HG03565 (cell line): ENCODE measurements around the gene ATRAID.
"Not testable (repeated sequence)": the region's sequence is repeated elsewhere in the genome, so short reads cannot be mapped to it uniquely, and the experiment has no call there.

Source experiments
- ATAC-seq: cut with Tn5 transposase; IDR thresholded peaks from one replicate; pipeline ENCODE4 v1.9.1; 2021; ENCODE audit warnings: mild to moderate bottlenecking, moderate library complexity; ENCODE audit not compliant: unreplicated experiment

The ATRAID gene

GRCh38 chr2:27194538-27195354 lies 17.1 kb upstream of the ATRAID start:
- ATAC-seq, result no peak

DNA sequence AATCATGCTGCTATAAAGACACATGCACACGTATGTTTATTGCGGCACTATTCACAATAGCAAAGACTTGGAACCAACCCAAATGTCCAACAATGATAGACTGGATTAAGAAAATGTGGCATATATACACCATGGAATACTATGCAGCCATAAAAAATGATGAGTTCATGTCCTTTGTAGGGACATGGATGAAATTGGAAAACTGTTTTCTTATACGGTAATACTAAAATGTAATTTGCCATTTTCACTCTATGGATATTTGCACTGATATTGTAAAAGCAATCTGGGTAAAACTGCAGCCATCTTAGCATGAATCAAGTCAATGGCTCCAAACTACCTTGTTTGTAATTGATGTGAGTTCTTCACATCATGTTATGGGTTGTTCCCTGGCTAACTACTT lies 16.0 kb upstream of the ATRAID start:
- not testable (repeated sequence) for ATAC-seq

GRCh38 chr2:27198068-27198467 lies 13.8 kb upstream of the ATRAID start:
- ATAC-seq, result not testable (repeated sequence)

- ATAC-seq, result no peak
Observed at GRCh38 chr2:27198627-27199026, 13.2 kb upstream of the ATRAID start.

GRCh38 chr2:27199241-27199640 lies 12.6 kb upstream of the ATRAID start:
- ATAC-seq, result no peak

GRCh38 chr2:27201675-27202074 lies 10.2 kb upstream of the ATRAID start:
- no peak for ATAC-seq

DNA sequence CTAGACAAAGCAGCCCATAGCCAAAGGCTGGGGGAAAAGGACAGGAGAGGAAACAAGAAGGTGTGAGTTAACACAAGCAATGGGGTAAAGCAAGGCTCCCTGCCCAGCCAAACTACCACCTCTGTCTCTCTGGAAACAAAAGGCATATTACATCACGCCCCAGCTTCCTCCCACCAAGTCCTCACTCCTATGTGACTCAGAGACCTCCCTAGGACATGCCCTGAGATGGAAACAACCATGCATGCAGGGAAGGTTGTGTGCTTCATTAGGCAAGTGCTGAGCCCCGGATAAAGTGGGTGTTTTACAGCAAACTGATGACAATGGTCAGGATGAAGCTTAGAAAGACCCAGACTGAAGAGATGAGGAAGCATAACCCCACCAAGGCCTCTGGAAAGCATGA lies 9.0 kb upstream of the ATRAID start:
- ATAC-seq, result no peak

GRCh38 chr2:27203741-27204140 lies 8.1 kb upstream of the ATRAID start:
- no peak for ATAC-seq

DNA sequence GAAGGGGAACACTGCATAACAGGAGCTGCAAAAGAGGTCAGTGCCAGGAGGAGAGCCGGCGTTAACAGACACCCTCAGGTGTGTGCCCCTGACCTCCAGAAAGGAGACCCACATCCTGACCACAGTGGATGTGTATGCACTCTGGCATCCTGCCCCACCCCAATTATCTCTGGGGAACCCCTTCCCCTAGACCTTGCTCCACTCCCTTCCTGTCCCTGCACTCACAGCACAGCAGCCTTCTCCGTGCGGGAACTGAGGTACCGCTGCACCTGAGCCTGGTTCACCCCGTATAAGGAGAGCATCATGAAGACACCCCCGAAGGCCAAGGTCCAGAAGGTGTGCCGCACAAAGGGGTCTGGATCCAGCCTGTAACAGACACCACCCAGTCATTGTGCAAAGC lies 7.3 kb upstream of the ATRAID start:
- ATAC-seq, result no peak

DNA sequence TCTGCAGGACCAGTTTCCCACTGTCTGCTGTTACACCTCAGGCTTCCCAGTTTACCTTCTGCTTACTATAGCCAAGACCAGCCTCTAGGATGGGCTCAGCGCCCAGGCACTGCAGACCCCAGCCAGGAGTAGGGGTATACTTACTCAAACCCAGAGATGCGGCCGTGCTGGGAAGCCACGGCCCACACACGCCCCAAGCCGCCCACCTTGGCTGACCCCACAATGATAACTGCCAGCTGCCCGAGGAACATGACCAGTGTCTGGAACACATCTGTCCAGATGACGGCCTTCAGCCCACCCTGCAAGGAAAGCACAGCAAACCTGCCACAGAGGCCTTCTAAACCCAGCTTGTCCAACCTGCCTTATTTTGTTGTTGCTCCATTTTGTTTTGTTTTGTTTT lies 6.6 kb upstream of the ATRAID start:
- ATAC-seq, result no peak

- ATAC-seq, result no peak
Observed at GRCh38 chr2:27206346-27206745, 5.5 kb upstream of the ATRAID start.

DNA sequence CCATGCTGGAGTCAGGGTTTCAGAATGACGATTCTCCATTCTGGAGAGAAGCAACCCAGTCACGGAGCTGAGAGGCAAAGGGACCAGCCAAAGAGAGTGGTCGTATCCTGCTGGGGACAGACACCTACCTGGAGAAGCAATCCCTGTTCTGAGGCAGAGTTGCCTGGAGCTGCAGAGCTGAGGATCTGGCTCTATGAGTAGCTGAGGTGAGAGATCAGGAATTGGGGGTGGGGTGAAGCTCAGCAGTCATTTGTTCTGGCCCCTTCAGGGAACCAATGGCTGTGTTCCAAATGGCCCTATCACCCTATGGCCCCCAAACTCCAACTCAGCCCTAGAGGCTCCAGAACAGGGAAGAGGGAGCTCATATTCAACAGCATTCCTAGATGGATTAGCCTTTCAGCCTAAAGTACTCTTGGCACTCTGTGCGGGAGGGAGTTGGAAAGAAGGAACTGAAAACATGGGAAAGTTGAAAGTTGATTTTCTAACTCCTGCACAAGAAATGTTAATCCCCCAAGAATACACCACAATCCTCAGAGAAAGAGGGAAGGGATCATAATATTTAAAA lies 3.3 kb upstream of the ATRAID start:
- no peak for ATAC-seq

DNA sequence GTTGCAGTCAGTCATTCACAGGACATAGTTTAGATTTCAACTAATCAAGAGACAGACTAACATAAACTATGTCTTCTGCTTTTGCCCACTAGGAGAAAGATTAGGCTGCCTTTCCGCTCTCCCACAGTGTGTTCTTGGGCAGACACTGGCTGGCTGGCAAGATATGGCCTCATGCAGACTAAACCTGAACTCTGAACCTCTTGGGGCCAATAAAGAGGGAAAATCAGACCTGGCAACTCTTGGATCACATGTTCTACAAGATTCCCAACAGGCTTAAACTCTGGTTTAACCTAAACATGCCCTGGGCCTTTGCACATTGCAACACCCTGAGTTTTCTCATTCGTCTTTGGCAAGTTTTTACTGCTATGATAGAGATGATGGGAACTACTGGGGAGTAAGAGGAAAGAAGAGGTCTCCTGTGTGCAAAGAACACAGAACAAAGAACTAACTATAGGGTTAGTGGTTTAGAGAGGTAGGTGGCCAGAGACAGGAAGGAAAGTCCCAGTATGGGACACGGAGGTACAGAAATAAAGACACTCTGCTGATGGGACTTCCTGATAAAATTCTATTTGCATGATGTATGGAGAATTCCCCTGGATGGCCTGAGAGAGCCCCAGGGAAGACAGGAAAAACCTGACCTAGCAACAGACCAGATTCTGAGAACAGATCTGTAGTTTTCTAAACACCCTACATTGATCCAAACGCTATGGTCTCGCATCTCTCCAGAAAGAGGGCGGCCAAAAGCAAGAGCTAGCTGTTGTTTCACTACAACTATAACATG lies 2.0 kb upstream of the ATRAID start:
- ATAC-seq, result no peak

DNA sequence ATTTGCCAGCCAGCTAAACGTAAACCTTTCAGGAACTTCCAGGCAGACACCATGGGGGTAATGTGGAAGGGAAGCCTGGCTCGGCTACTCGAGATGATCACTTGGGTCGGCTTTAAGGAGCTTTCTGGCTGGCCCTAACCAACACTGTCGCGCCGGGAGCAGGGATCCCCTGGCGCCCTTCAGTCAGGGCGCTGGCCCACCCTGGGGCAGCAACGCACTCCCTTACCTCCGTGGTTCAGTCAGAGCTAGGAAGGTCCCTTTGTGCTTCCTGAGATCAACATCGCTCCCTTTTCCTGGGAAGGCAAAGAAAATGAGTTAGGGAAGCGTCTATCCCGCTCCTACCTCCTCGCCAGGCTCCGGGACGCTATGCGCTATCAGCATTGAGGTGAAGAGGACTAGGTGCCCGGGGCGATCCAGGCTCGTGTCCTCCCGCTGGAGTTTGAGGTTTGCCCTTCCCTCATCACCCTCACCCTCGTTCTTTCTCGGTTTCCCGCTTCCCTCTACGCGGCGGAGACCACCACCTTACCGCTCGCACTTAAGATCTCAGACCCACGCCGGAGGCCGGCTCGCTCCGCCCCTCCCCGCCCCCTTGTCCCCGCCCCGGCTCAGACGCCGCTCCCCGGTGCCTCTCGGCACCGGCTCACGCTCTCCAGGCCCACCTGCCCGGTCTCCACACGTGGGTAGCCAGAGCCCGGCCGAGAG lies 449 bp upstream of the ATRAID start:
- no peak for ATAC-seq

DNA sequence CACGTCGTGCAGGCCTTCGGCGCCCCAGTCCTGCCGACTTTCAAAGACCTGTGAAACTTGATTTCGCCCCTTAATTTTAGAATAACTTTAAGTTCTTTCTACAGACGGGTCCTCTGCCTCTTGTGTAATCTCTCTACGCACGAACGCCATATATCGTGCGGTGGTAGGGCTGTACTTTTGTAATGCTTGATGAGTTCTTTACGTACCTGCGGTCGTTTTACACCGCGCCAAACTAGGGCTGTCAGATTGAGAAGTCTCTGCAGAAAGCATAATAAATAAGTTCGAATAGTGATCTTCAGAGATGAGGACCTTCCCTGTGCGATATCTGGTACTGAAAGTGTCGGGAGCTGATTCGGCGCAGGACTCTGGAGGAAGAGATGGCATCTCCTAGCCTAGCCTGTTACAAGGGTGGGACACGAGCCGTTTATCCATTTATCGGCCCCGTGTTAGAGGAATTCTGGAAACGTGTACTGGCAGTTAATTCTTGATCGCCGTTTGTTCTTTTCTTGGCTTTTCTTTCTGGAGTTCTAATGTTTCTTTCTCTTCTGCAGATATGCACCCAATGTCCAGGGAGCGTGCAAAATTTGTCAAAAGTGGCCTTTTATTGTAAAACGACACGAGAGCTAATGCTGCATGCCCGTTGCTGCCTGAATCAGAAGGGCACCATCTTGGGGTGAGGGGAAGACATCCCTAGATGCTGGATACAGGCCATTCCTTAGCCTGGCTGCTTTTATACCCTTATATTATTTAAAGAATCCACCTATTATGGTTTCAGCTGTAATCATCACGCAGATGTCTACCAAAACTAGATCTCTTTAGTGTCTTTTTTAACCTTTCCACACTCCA lies 1.0 kb downstream of the ATRAID start:
- no peak for ATAC-seq

GRCh38 chr2:27214941-27215340 lies 3.1 kb downstream of the ATRAID start:
- no peak for ATAC-seq

- no peak for ATAC-seq
Observed at GRCh38 chr2:27216416-27217137, 4.7 kb downstream of the ATRAID start.

- ATAC-seq, result peak; percentile 55
Observed at GRCh38 chr2:27217173-27218121, 5.6 kb downstream of the ATRAID start, which contains the start of gene CAD. CAD (plus strand) TSS chr2:27217369; CDS start chr2:27217552, 183 bp downstream.
